ENCODE measurements around the gene SPAG9.

- TF ChIP-seq CTCF (IDR thresholded peaks at IDR 0.05; ENCODE audit: poor library complexity, severe bottlenecking) (no peak), RAD21 (conservative IDR thresholded peaks at IDR 0.05) (no peak), TAF1 (IDR thresholded peaks at IDR 0.05; ENCODE audit: low read depth) (no peak), EZH2 (IDR thresholded peaks at IDR 0.05; ENCODE audit: borderline replicate concordance, insufficient read depth, low read length, poor library complexity, severe bottlenecking) (no peak), POLR2AphosphoS5 (IDR thresholded peaks at IDR 0.05) (no peak), REST (IDR thresholded peaks at IDR 0.05; ENCODE audit: borderline replicate concordance) (no peak), SMC3 (conservative IDR thresholded peaks at IDR 0.05; ENCODE audit: poor library complexity) (no peak), EP300 (conservative IDR thresholded peaks at IDR 0.05; ENCODE audit: poor library complexity, severe bottlenecking) (no peak)
These were observed 165.5 kb downstream of the SPAG9 start for GRCh38 chr17:50955160-50955559.

Measured in neural cell (in vitro differentiated cells).